Fibroblast of lung (primary cell): Measurements from ENCODE around the gene SLC24A4.

ENCODE experiments used
- CTCF ChIP-seq, 2 donors: IDR thresholded peaks in 1 of 2; conservative IDR thresholded peaks in 1 of 2; 1 replicate in 1 of 2; 2 replicates in 1 of 2; pipeline ENCODE4 v1.5.1; 2011 to 2012; ENCODE audit warnings: low read length in 2 of 2, control low read depth in 1 of 2, inconsistent platforms in 1 of 2, low read depth in 1 of 2, mild to moderate bottlenecking in 1 of 2
- EZH2 ChIP-seq: IDR thresholded peaks from 2 replicates; pipeline ENCODE4 v1.5.1; 2012; ENCODE audit warnings: low read length, control low read depth, mild to moderate bottlenecking; ENCODE audit errors: missing control alignments

- TF ChIP-seq CTCF (conservative IDR thresholded peaks at IDR 0.05 in 1 of 2, IDR thresholded peaks at IDR 0.05 in 1 of 2; ENCODE audit: low read depth in 1 of 2, low read length in 2 of 2), result no peak
- no peak for TF ChIP-seq EZH2
These were observed 117.5 kb downstream of the SLC24A4 start for GRCh38 chr14:92440345-92441003.
